Esophagus muscularis mucosa (tissue), 4 donors: Measurements from ENCODE around the gene KAZN. TPM values are rescaled to one million over a fixed set of nuclear protein-coding genes. Genes with fewer than 3 reads are reported as not detected.

Source experiments
- DNase-seq: peaks from one replicate; pipeline ENCODE4 v3.0.0-alpha.2; 2017; ENCODE audit errors: extremely low spot score
- H3K27ac ChIP-seq, 4 donors: fragments of 200-600 bp; sonication (generic); replicated peaks in 1 of 4; 1 replicate in 3 of 4; 2 replicates in 1 of 4; pipeline ENCODE4 v1.5.1; 2016 to 2019; ENCODE audit warnings: mild to moderate bottlenecking in 1 of 4
- H3K27me3 ChIP-seq, 4 donors: fragments of 200-600 bp; sonication (generic); one replicate each; pipeline versions ENCODE4 v1.5.1 to v1.6.0; 2016 to 2019
- H3K36me3 ChIP-seq, 4 donors: fragments of 200-600 bp; sonication (generic); one replicate each; pipeline ENCODE4 v1.5.1; 2016 to 2019
- H3K4me1 ChIP-seq, 4 donors: fragments of 200-600 bp; sonication (generic); one replicate each; pipeline ENCODE4 v1.5.1; 2016 to 2019
- H3K4me3 ChIP-seq, 4 donors: fragments of 200-600 bp; sonication (generic); 1 replicate in 2 of 4; 2 replicates in 2 of 4; pipeline ENCODE4 v1.5.1; 2016 to 2019; ENCODE audit warnings: mild to moderate bottlenecking in 4 of 4, moderate library complexity in 1 of 4
- H3K9me3 ChIP-seq, 4 donors: fragments of 200-600 bp; sonication (generic); 1 replicate in 3 of 4; 2 replicates in 1 of 4; pipeline ENCODE4 v1.5.1; 2016 to 2019
- EP300 ChIP-seq: sonication (generic); formaldehyde crosslinking; IDR thresholded peaks from one replicate; pipeline ENCODE4 v1.6.1; 2017; ENCODE audit warnings: antibody characterized with exemption
- POLR2A ChIP-seq: fragments of 450-650 bp; IDR thresholded peaks from one replicate; pipeline ENCODE4 v1.6.1; 2017; ENCODE audit warnings: antibody characterized with exemption, moderate library complexity, mild to moderate bottlenecking, low read depth
- POLR2AphosphoS5 ChIP-seq, 2 donors: sonication (generic); formaldehyde crosslinking; IDR thresholded peaks; one replicate each; pipeline ENCODE4 v1.6.1; 2017; ENCODE audit warnings: antibody characterized with exemption in 2 of 2
- WGBS: methylation state at CpG from one replicate; pipeline ENCODE4 v1.1.5; 2018; 5-methylcytosine and 5-hydroxymethylcytosine counted together
- intact Hi-C: fragments of 100-400 bp; cut with DNase I; formaldehyde crosslinking; loops from one replicate; pipeline ENCODE4 v1.15.1; 2023
- total RNA-seq, 4 donors: library from RNA; depleted of rRNA; stranded (reverse); fragments of >200 nt; gene quantifications; one replicate each; pipeline versions ENCODE4 v1.1.0 to v1.2.1, GENCODE V29; 2016
- TF ChIP-seq, protein P1 (sequence below), 3 experiments: fragments of 200-600 bp in 2 of 3; fragments of 450-650 bp in 1 of 3; sonication (generic) in 2 of 3; IDR thresholded peaks; one replicate each; pipeline ENCODE4 v1.5.1; 2017 to 2019; ENCODE audit warnings: antibody characterized with exemption in 3 of 3, mild to moderate bottlenecking in 2 of 3, moderate library complexity in 1 of 3

The KAZN gene
- total RNA-seq, 4 donors from 2014 or later, result 9.9 to 14.1 (median 11.9) TPM

DNA sequence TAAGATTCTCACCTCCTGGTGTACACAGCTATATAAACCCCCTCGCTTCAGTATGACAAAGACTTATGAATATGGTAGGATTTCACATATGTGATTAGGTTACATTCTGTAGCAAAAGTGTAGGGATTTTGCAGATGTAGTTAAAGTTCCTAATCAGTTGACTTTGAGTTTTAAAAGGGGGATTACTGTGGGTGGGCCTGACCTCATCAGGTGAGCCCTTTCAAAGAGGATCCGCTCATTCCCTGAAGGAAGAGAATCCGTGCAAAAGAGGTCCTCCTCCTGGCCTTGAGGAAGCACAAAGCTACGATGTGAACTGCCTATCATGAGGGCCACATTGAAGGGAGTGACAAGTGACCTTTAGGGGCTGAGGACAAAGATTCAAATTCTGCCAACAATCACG, 30.6 kb upstream of the KAZN start:
- intact Hi-C loops, result no loop called here
- H3K27ac ChIP-seq, result no peak overlapping the region
- no peaks in the 10 kb centered on the region for H3K27me3 ChIP-seq
- H3K9me3 ChIP-seq, result peaks cover 0 to 9% (median 3%) of the 10 kb centered on the region in 4 donors
- WGBS, result 77% methylated on average over 5 of the region's 5 CpGs
- H3K4me1 ChIP-seq, result no peaks in the 10 kb centered on the region
- DNase-seq, result no peak
- TF ChIP-seq POLR2AphosphoS5 (IDR thresholded peaks at IDR 0.05) (no peak), POLR2A (no peak), EP300 (no peak)
- TF ChIP-seq, protein P1, sequence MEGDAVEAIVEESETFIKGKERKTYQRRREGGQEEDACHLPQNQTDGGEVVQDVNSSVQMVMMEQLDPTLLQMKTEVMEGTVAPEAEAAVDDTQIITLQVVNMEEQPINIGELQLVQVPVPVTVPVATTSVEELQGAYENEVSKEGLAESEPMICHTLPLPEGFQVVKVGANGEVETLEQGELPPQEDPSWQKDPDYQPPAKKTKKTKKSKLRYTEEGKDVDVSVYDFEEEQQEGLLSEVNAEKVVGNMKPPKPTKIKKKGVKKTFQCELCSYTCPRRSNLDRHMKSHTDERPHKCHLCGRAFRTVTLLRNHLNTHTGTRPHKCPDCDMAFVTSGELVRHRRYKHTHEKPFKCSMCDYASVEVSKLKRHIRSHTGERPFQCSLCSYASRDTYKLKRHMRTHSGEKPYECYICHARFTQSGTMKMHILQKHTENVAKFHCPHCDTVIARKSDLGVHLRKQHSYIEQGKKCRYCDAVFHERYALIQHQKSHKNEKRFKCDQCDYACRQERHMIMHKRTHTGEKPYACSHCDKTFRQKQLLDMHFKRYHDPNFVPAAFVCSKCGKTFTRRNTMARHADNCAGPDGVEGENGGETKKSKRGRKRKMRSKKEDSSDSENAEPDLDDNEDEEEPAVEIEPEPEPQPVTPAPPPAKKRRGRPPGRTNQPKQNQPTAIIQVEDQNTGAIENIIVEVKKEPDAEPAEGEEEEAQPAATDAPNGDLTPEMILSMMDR (IDR thresholded peaks at IDR 0.05), result no peak
- no peak overlapping the region for H3K4me3 ChIP-seq
- no peaks in the 10 kb centered on the region for H3K36me3 ChIP-seq

DNA sequence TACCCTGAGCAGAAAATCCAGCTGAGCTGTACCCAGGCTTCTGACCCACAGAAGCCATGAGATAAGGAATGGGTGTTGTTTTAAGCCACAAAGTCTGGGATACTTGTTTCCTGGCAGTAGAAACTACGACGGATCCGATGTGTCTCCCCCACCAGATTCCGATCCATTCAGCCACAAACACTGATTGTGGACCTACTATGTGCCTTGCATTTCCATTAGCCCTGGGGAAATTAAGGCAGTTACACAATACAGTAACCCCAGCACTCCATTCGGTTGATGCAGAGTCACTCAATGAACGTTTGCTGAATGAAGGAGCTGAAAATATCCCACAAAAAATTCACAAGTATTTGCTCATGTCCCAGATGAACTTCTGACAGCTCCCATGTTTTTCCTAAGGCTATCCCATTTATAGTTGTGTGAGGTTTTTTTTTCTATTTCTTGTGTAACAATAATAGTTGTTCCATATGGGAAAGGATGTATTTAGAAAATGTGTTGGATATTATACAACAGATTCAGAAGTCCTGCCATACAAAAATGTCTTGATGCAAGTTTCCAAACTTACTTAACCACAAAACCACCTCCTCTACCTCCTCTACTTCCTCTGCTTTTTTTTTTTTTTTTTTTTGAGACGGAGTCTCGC, 29.6 kb upstream of the KAZN start:
- no peaks in the 10 kb centered on the region for H3K27me3 ChIP-seq
- peaks cover 0 to 9% (median 3%) of the 10 kb centered on the region in 4 donors for H3K9me3 ChIP-seq
- no peak overlapping the region for H3K4me3 ChIP-seq
- no peaks in the 10 kb centered on the region for H3K36me3 ChIP-seq
- DNase-seq, result no peak
- WGBS, result 88% methylated on average over 8 of the region's 8 CpGs
- H3K4me1 ChIP-seq, result no peaks in the 10 kb centered on the region
- TF ChIP-seq POLR2AphosphoS5 (IDR thresholded peaks at IDR 0.05) (no peak), POLR2A (no peak)
- intact Hi-C loops, result no loop called here
- no peak overlapping the region for H3K27ac ChIP-seq

DNA sequence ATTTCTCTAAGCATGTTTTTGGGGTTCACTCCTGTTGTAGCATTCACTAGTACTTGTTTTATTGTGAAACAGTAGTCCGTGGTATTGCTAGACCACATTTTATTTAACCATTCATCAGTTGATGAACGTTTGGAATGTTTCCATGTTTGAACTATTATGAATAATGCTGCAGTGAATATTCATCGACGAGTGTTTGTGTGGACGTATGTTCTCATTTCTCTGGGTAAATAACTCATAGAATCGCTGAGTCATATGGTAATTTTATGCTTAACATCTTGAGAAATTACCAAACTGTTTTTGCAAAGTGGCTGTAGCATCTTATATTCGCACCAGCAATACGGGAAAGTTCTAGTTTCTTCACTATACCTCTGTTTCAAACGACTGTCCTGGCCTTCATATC, 28.0 kb upstream of the KAZN start:
- WGBS, result 67% methylated on average over 9 of the region's 9 CpGs
- no peaks in the 10 kb centered on the region for H3K27me3 ChIP-seq
- intact Hi-C loops, result no loop called here
- H3K4me3 ChIP-seq, result no peak overlapping the region
- no peaks in the 10 kb centered on the region for H3K4me1 ChIP-seq
- H3K36me3 ChIP-seq, result no peaks in the 10 kb centered on the region
- DNase-seq, result no peak
- H3K9me3 ChIP-seq, result peaks cover 0 to 9% (median 3%) of the 10 kb centered on the region in 4 donors
- no peak overlapping the region for H3K27ac ChIP-seq
- TF ChIP-seq EP300 (no peak), POLR2AphosphoS5 (IDR thresholded peaks at IDR 0.05) (no peak), POLR2A (no peak)
- TF ChIP-seq, protein P1 (IDR thresholded peaks at IDR 0.05), result no peak

DNA sequence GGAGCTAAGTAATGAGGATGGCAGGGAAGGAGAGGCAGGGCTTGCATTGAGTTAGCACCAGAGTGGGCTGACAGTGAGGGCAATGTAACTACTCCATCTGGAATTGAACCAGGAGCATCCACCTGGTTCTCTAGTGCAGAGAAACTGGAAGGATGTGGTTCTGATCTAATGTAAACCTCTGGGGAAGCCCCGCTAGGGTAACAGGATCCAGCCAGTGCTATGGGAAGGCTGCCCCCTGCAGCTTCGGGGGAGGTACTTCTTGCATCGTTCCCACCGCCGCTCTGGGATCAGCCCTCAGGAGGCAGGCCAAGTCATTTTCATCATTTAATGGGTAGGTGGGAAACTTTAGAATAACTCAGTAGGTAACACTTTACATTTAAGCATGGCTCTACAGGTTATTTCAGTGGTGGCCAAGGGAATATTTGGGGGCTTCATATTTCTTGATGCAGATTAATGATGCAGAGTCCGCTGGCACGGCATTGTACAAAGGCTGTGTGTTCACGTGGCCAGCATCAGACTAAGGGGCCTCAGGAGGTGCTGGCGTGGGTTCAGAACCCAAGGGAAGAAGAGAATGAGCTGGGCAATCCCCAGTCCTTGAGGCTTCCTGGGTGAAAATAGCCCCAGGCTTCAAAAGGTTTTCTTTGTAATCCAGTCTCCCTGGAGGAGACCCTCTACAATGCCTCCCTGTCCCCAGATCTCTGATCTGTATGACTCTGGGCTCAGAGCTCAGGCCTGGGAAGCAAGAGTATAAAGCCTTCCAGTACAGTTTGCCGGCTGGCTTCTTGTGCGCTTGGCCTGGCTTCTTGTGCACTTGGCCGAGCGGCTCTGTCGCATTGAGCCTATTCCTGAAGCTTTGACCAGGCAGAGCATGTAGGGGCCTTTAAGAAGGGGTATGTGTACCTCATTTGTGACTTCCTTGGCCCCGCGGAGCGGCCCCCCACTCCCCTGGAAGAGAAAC, 26.4 kb upstream of the KAZN start:
- H3K4me3 ChIP-seq, result no peak overlapping the region
- intact Hi-C loops, result no loop called here
- no peaks in the 10 kb centered on the region for H3K9me3 ChIP-seq
- H3K4me1 ChIP-seq, result no peaks in the 10 kb centered on the region
- H3K27me3 ChIP-seq, result no peaks in the 10 kb centered on the region
- DNase-seq, result no peak
- 91% methylated on average over 11 of the region's 17 CpGs for WGBS
- no peak for TF ChIP-seq POLR2AphosphoS5 (IDR thresholded peaks at IDR 0.05)
- TF ChIP-seq POLR2A, result no peak
- TF ChIP-seq, protein P1 (IDR thresholded peaks at IDR 0.05), result peak in 1 of 3 experiments; percentile 32
- no peak for TF ChIP-seq EP300
- no peak overlapping the region for H3K27ac ChIP-seq
- H3K36me3 ChIP-seq, result no peaks in the 10 kb centered on the region

DNA sequence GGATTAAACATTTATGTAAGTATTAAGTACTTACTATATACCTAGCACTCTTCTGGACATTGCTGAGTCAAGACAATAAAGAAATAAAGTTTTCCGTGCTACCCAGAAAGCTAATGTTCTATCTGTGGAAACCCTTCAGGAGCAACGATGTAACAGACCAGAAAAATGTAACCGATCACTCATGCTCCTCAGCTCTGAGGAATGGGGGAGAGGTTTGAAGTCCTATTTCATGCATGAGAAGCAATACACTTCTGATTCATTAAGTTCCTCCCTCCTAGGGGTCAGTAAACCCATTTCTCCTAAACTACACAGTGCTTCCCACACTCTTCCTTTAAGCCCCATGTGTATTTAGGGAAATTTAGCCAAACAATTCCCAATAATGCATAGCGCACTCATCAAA, 25.6 kb upstream of the KAZN start:
- TF ChIP-seq EP300 (no peak), POLR2AphosphoS5 (IDR thresholded peaks at IDR 0.05) (no peak), POLR2A (no peak)
- TF ChIP-seq, protein P1 (IDR thresholded peaks at IDR 0.05), result no peak
- Histone ChIP-seq H3K4me1 (no peaks in the 10 kb centered on the region), H3K9me3 (no peaks in the 10 kb centered on the region), H3K4me3 (no peak overlapping the region), H3K36me3 (no peaks in the 10 kb centered on the region), H3K27me3 (no peaks in the 10 kb centered on the region), H3K27ac (no peak overlapping the region)
- DNase-seq, result no peak
- WGBS, result 90% methylated on average over 4 of the region's 4 CpGs
- intact Hi-C loops, result no loop called here
